PFSK-1 (cell line): ENCODE measurements around the gene PHF11.

Experiments used
- FOXP2 ChIP-seq: optimal IDR thresholded peaks from 2 replicates; pipeline ENCODE3; 2011; ENCODE audit warnings: borderline replicate concordance, control low read depth, inconsistent platforms; ENCODE audit not compliant: insufficient read depth; ENCODE audit errors: extremely low read length, extremely low read depth
- POLR2AphosphoS5 ChIP-seq: IDR thresholded peaks from 2 replicates; pipeline ENCODE4 v1.6.1; 2012; ENCODE audit warnings: low read depth, mild to moderate bottlenecking, control low read depth, low read length, moderate library complexity
- TAF1 ChIP-seq: IDR thresholded peaks from 2 replicates; pipeline ENCODE4 v1.6.1; 2012; ENCODE audit warnings: low read length, control low read depth, borderline replicate concordance; ENCODE audit not compliant: insufficient read depth

GRCh38 chr13:49553888-49554287, 58.1 kb downstream of the PHF11 start:
- TF ChIP-seq TAF1, result no peak
- TF ChIP-seq POLR2AphosphoS5, result no peak
- TF ChIP-seq FOXP2, result no peak
